Ovary (tissue), 9 donors: ENCODE results near the gene CD48. TPM values are rescaled to one million over a fixed set of nuclear protein-coding genes. Genes with fewer than 3 reads are reported as not detected.

Source experiments
- DNase-seq, 5 donors: peaks; one replicate each; pipeline ENCODE4 v3.0.0-alpha.2; 2019 to 2020
- H3K27ac ChIP-seq, 2 donors: fragments of 200-600 bp; one replicate each; pipeline versions ENCODE4 v1.5.1 to v1.8.0; 2019 to 2022
- H3K27me3 ChIP-seq: fragments of 200-600 bp; one replicate; pipeline ENCODE4 v1.8.0; 2022
- H3K36me3 ChIP-seq: fragments of 200-600 bp; sonication (generic); one replicate; pipeline ENCODE4 v1.5.1; 2019
- H3K4me1 ChIP-seq: one replicate; pipeline ENCODE4 v1.8.1; 2013; ENCODE audit warnings: mild to moderate bottlenecking, moderate library complexity; ENCODE audit not compliant: insufficient read depth
- H3K4me3 ChIP-seq: fragments of 200-600 bp; sonication (generic); one replicate; pipeline ENCODE4 v1.5.1; 2017
- H3K9me3 ChIP-seq, 2 donors: fragments of 200-600 bp in 1 of 2; sonication (generic) in 1 of 2; one replicate each; pipeline versions ENCODE4 v1.5.1 to v1.8.1; 2013 to 2019; ENCODE audit warnings: mild to moderate bottlenecking in 1 of 2, moderate library complexity in 1 of 2
- CTCF ChIP-seq, 3 donors: fragments of 450-650 bp in 2 of 3; fragments of 200-600 bp in 1 of 3; IDR thresholded peaks; one replicate each; pipeline versions ENCODE4 v1.5.1 to v1.8.0; 2016 to 2022; ENCODE audit warnings: antibody characterized with exemption in 3 of 3, mild to moderate bottlenecking in 1 of 3
- EP300 ChIP-seq: sonication (generic); formaldehyde crosslinking; IDR thresholded peaks from one replicate; pipeline ENCODE4 v1.6.1; 2017; ENCODE audit warnings: antibody characterized with exemption
- POLR2A ChIP-seq: fragments of 450-650 bp; IDR thresholded peaks from one replicate; pipeline ENCODE4 v1.6.1; 2017; ENCODE audit warnings: antibody characterized with exemption, mild to moderate bottlenecking, moderate library complexity
- WGBS, 3 donors: extraction: QIAGEN DNeasy Blood & Tissue Kit in 1 of 3; methylation state at CpG; one replicate each; pipeline versions ENCODE4 v1.1.5 to v1.1.7; 2013 to 2017; 5-methylcytosine and 5-hydroxymethylcytosine counted together
- intact Hi-C, 4 donors: fragments of 100-400 bp; cut with DNase I; formaldehyde crosslinking; loops; one replicate each; pipeline versions ENCODE4 v1.11.0 to v1.15.1; 2022 to 2023
- polyA plus RNA-seq, 2 donors: library from polyadenylated mRNA; stranded (reverse); fragments of 200-250 nt in 1 of 2; fragments of 350-450 nt in 1 of 2; fragmentation: Illumina TruSeq in 1 of 2; extraction: RNeasy Lipid Tissue Mini Kit (QIAGEN cat#74804) in 1 of 2; gene quantifications; one replicate each; pipeline ENCODE4 v1.2.3, GENCODE V29; 2013 to 2014
- total RNA-seq, 7 donors: library from RNA; depleted of rRNA in 2 of 7; stranded (reverse); fragments of >200 nt in 2 of 7; fragmentation: NEBNext Ultra II Directional in 3 of 7; extraction: Animal tissue kit (Norgen Biotek cat#: 25700) in 3 of 7; gene quantifications; one replicate each; pipeline versions ENCODE4 v1.1.0 to v1.2.4, GENCODE V29; 2016 to 2023
- donor health status: DM: no; HTN: no; CAD: no; lungs with moderate emphysema.
- donor health status: DM: no; HTN: no; CAD: no.
- donor health status: Bipolar disorder and iron deficiency.
- donor health status: DM: yes; HTN: yes; CAD: no.
- donor health status: DM: no; HTN: no; CAD: no.
- donor health status: DM: yes; HTN: yes; CAD: no.

The CD48 gene
- total and polyA plus RNA-seq, 9 donors: 0.61 to 17.6 (median 2.5) TPM

GRCh38 chr1:160672789-160673695 lies 38.6 kb downstream of the CD48 start:
- Histone ChIP-seq H3K27me3 (no peaks in the 10 kb centered on the region), H3K27ac (no peak overlapping the region), H3K9me3 (no peaks in the 10 kb centered on the region), H3K4me1 (no peaks in the 10 kb centered on the region), H3K4me3 (no peak overlapping the region), H3K36me3 (no peaks in the 10 kb centered on the region)
- intact Hi-C loops: loop anchor here in 1 of 4 donors (10.0 kb wide), 1 partner anchor 432 kb away; no protein-coding TSS in a partner anchor
- no peak for DNase-seq
- WGBS, 3 donors: 44 to 54% (median 47%) methylated on average over 6 of the region's 6 CpGs
- TF ChIP-seq POLR2A: no peak

GRCh38 chr1:160671603-160672517 lies 39.8 kb downstream of the CD48 start:
- DNase-seq: no peak
- intact Hi-C loops: loop anchor here in 1 of 4 donors (10.0 kb wide), 1 partner anchor 433 kb away; no protein-coding TSS in a partner anchor

GRCh38 chr1:160670701-160671100 lies 40.9 kb downstream of the CD48 start:
- no peak for TF ChIP-seq EP300
- no peak for TF ChIP-seq CTCF (IDR thresholded peaks at IDR 0.05)
- no peak for TF ChIP-seq POLR2A
- Histone ChIP-seq H3K4me1 (peaks cover 2% of the 10 kb centered on the region), H3K4me3 (no peak overlapping the region), H3K36me3 (no peaks in the 10 kb centered on the region), H3K27ac (no peak overlapping the region), H3K27me3 (no peaks in the 10 kb centered on the region), H3K9me3 (no peaks in the 10 kb centered on the region)
- intact Hi-C loops: loop anchor here in 1 of 4 donors (10.0 kb wide), 1 partner anchor 434 kb away; no protein-coding TSS in a partner anchor
- no peak for DNase-seq
- WGBS, 3 donors: 87 to 91% (median 87%) methylated on average over 4 of the region's 4 CpGs

More at GRCh38 chr1:160671603-160672517, 39.8 kb downstream of the CD48 start:
- H3K27ac ChIP-seq: no peak overlapping the region
- no peaks in the 10 kb centered on the region for H3K9me3 ChIP-seq
- no peak for TF ChIP-seq POLR2A
- no peak for TF ChIP-seq CTCF (IDR thresholded peaks at IDR 0.05)
- TF ChIP-seq EP300: no peak
- no peaks in the 10 kb centered on the region for H3K36me3 ChIP-seq
- WGBS, 3 donors: 33 to 58% (median 36%) methylated on average over 3 of the region's 3 CpGs
- no peaks in the 10 kb centered on the region for H3K4me1 ChIP-seq
- no peak overlapping the region for H3K4me3 ChIP-seq
- no peaks in the 10 kb centered on the region for H3K27me3 ChIP-seq

- WGBS, 3 donors: 95 to 97% (median 96%) methylated on average over 20 of the region's 20 CpGs
- no peak overlapping the region for H3K4me3 ChIP-seq
- H3K36me3 ChIP-seq: no peaks in the 10 kb centered on the region
- H3K4me1 ChIP-seq: peaks cover 2% of the 10 kb centered on the region
- no peak for TF ChIP-seq EP300
- no peak for TF ChIP-seq CTCF (IDR thresholded peaks at IDR 0.05)
- no peak for TF ChIP-seq POLR2A
- intact Hi-C loops: loop anchor here in 1 of 4 donors (10.0 kb wide), 1 partner anchor 435 kb away; no protein-coding TSS in a partner anchor
- DNase-seq: no peak
- no peaks in the 10 kb centered on the region for H3K27me3 ChIP-seq
- H3K9me3 ChIP-seq: no peaks in the 10 kb centered on the region
- no peak overlapping the region for H3K27ac ChIP-seq
Observed at GRCh38 chr1:160669802-160670201, 41.8 kb downstream of the CD48 start.
